Measurements from ENCODE around the gene CDCP1.

GRCh38 chr3:45095916-45096526 lies 50.2 kb downstream of the CDCP1 start:
- TF ChIP-seq, protein P1, sequence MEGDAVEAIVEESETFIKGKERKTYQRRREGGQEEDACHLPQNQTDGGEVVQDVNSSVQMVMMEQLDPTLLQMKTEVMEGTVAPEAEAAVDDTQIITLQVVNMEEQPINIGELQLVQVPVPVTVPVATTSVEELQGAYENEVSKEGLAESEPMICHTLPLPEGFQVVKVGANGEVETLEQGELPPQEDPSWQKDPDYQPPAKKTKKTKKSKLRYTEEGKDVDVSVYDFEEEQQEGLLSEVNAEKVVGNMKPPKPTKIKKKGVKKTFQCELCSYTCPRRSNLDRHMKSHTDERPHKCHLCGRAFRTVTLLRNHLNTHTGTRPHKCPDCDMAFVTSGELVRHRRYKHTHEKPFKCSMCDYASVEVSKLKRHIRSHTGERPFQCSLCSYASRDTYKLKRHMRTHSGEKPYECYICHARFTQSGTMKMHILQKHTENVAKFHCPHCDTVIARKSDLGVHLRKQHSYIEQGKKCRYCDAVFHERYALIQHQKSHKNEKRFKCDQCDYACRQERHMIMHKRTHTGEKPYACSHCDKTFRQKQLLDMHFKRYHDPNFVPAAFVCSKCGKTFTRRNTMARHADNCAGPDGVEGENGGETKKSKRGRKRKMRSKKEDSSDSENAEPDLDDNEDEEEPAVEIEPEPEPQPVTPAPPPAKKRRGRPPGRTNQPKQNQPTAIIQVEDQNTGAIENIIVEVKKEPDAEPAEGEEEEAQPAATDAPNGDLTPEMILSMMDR (conservative IDR thresholded peaks at IDR 0.05; ENCODE audit: low read depth, low read length), result no peak
- no peak for TF ChIP-seq EZH2 (IDR thresholded peaks at IDR 0.05; ENCODE audit: borderline replicate concordance, low read depth, low read length, poor library complexity, severe bottlenecking)
